Right lobe of liver (tissue), 6 donors: Measurements from ENCODE around the gene MCM7. TPM values are rescaled to one million over a fixed set of nuclear protein-coding genes. Genes with fewer than 3 reads are reported as not detected.

Experiments
- ATAC-seq, 4 donors: fragments of 200-7000 bp; cut with Tn5 transposase; one replicate each; pipeline ENCODE4 v1.9.1; 2020; ENCODE audit warnings: mild to moderate bottlenecking in 4 of 4, moderate library complexity in 4 of 4
- DNase-seq, 3 donors: peaks; one replicate each; pipeline ENCODE4 v3.0.0-alpha.2; 2020
- H3K27ac ChIP-seq, 3 donors: fragments of 200-600 bp; one replicate each; pipeline ENCODE4 v1.8.0; 2022
- H3K27me3 ChIP-seq, 2 donors: fragments of 200-600 bp; one replicate each; pipeline ENCODE4 v1.8.0; 2022
- H3K36me3 ChIP-seq, 4 donors: fragments of 200-600 bp; sonication (generic) in 1 of 4; one replicate each; pipeline versions ENCODE4 v1.5.1 to v1.8.0; 2017 to 2022; ENCODE audit warnings: control low read depth in 1 of 4
- H3K4me1 ChIP-seq, 4 donors: fragments of 200-600 bp; sonication (generic) in 1 of 4; one replicate each; pipeline versions ENCODE4 v1.5.1 to v1.8.0; 2017 to 2022; ENCODE audit warnings: control low read depth in 1 of 4
- H3K4me3 ChIP-seq, 3 donors: fragments of 200-600 bp; one replicate each; pipeline ENCODE4 v1.8.0; 2022
- H3K9me3 ChIP-seq, 4 donors: fragments of 200-600 bp; sonication (generic) in 1 of 4; one replicate each; pipeline versions ENCODE4 v1.5.1 to v1.8.0; 2017 to 2022; ENCODE audit warnings: control low read depth in 1 of 4
- CTCF ChIP-seq, 4 donors: fragments of 200-600 bp in 3 of 4; fragments of 450-650 bp in 1 of 4; IDR thresholded peaks; one replicate each; pipeline versions ENCODE4 v1.5.1 to v1.8.0; 2016 to 2022; ENCODE audit warnings: antibody characterized with exemption in 4 of 4, mild to moderate bottlenecking in 2 of 4
- POLR2A ChIP-seq: fragments of 450-650 bp; IDR thresholded peaks from one replicate; pipeline ENCODE4 v1.6.1; 2017; ENCODE audit warnings: antibody characterized with exemption, mild to moderate bottlenecking
- WGBS: methylation state at CpG from one replicate; pipeline ENCODE4 v1.1.6; 2018; ENCODE audit warnings: low coverage, low lambda C conversion rate; ENCODE audit not compliant: insufficient coverage; ENCODE audit errors: missing lambda C conversion rate; 5-methylcytosine and 5-hydroxymethylcytosine counted together
- intact Hi-C, 2 donors: fragments of 100-400 bp; cut with DNase I; formaldehyde crosslinking; loops; one replicate each; pipeline versions ENCODE4 v1.11.2 to v1.14.1; 2022
- total RNA-seq, 6 experiments: library from RNA; depleted of rRNA in 2 of 6; stranded (reverse); fragments of >200 nt in 2 of 6; fragmentation: NEBNext Ultra II Directional in 3 of 6; extraction: Animal tissue kit (Norgen Biotek cat#: 25700) in 3 of 6; gene quantifications; one replicate each; pipeline versions ENCODE4 v1.1.0 to v1.2.4, GENCODE V29; 2016 to 2023
- donor health status: DM: no; HTN: yes; CAD: no.
- donor health status: DM: no; HTN: no; CAD: no.
- donor health status: DM: no; HTN: no; CAD: no.
- donor health status: DM: no; HTN: yes; CAD: no.
- donor health status: DM: no; HTN: yes; CAD: no.

The MCM7 gene
- total RNA-seq, 6 experiments from 2014 or later = 12.6 to 25.9 (median 20.8) TPM

DNA sequence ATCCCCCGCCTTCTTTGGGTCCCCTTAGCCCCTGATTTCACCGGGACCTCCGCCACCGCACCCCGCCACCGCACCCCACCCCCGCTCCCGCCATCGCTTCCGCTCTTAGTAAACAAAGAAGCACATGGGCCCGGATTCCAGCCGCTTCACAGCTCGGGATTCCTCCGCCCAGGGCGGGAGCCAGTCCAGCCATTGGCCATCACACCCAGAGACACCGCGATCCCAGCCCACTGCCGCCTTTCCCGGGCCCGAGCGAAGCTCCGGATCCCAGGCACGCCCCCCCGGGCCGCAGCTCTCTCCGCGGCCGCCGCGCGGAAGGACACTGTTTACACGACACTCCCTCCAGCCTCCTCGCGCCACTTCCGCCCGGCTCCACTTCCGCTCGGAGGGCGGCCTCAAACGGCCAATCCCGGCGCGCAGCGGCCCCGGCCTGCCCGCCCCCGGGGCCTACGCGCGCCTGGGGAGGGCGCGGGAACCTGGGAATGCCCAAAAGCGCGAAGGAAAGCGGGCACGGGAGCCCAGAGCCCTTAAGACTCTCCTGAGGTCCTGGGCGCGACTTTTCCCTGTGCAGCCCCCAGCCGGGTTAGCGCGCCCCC is 679 bp downstream of the MCM7 start:
- DNase-seq (peak; percentile 95), ATAC-seq (peak; percentile 82 to 92 (median 88))
- Histone ChIP-seq H3K4me1 (peaks cover 0 to 6% (median 0%) of the 10 kb centered on the region in 4 donors), H3K9me3 (no peaks in the 10 kb centered on the region), H3K27me3 (no peaks in the 10 kb centered on the region), H3K4me3 (peak overlapping the region; percentile 80 to 93 (median 84)), H3K36me3 (peaks cover 8 to 41% (median 30%) of the 10 kb centered on the region in 4 donors), H3K27ac (peak overlapping the region; percentile 67 to 90 (median 83))
- intact Hi-C loops = no loop called here
- WGBS = 0% methylated on average over 31 of the region's 61 CpGs
- TF ChIP-seq CTCF (IDR thresholded peaks at IDR 0.05) (no peak), POLR2A (no peak)

- Histone ChIP-seq H3K4me1 (peaks cover 0 to 6% (median 0%) of the 10 kb centered on the region in 4 donors), H3K27me3 (no peaks in the 10 kb centered on the region), H3K27ac (no peak overlapping the region), H3K9me3 (no peaks in the 10 kb centered on the region), H3K36me3 (peaks cover 8 to 52% (median 37%) of the 10 kb centered on the region in 4 donors), H3K4me3 (peak overlapping the region in 1 of 3 donors; percentile 84)
- TF ChIP-seq CTCF (IDR thresholded peaks at IDR 0.05) = no peak
- DNase-seq (no peak), ATAC-seq (no peak)
- intact Hi-C loops = no loop called here
- WGBS = 74% methylated on average over 9 of the region's 12 CpGs
These were observed 1.7 kb downstream of the MCM7 start for GRCh38 chr7:100099452-100099851.

DNA sequence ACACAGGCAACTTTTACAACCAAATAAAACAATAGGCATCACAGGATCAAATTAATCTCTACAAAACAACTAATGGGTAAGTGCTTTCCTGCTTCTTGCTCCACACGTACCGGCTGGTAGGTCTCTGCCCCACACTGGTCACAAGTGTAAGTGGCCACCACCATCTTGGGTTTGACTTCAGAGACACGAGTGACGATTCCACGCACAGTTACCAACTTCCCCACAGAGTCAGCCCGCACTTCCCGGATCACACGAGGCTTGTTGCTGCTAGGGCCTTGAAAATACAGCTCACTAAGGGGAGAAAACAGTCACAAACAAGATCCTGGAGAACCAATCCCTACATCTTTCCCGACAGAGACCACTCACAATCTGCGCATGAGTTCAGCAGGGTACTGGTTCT is 2.3 kb downstream of the MCM7 start:
- Histone ChIP-seq H3K27me3 (no peaks in the 10 kb centered on the region), H3K4me1 (peaks cover 0 to 6% (median 0%) of the 10 kb centered on the region in 4 donors), H3K4me3 (no peak overlapping the region), H3K36me3 (peaks cover 8 to 58% (median 41%) of the 10 kb centered on the region in 4 donors), H3K9me3 (no peaks in the 10 kb centered on the region), H3K27ac (no peak overlapping the region)
- ATAC-seq = no peak
- TF ChIP-seq CTCF (IDR thresholded peaks at IDR 0.05) (no peak), POLR2A (no peak)
- intact Hi-C loops = no loop called here
- 87% methylated on average over 7 of the region's 10 CpGs for WGBS
- DNase-seq = no peak

GRCh38 chr7:100095704-100096103 is 5.5 kb downstream of the MCM7 start:
- DNase-seq = peak in 1 of 3 donors; percentile 30
- WGBS = 89% methylated on average over 7 of the region's 17 CpGs
- no peak for ATAC-seq
- TF ChIP-seq POLR2A (no peak), CTCF (IDR thresholded peaks at IDR 0.05) (no peak)
- H3K27ac ChIP-seq = no peak overlapping the region
- peaks cover 0 to 6% (median 0%) of the 10 kb centered on the region in 4 donors for H3K4me1 ChIP-seq
- H3K9me3 ChIP-seq = no peaks in the 10 kb centered on the region
- H3K4me3 ChIP-seq = no peak overlapping the region
- H3K27me3 ChIP-seq = no peaks in the 10 kb centered on the region
- peaks cover 8 to 90% (median 53%) of the 10 kb centered on the region in 4 donors for H3K36me3 ChIP-seq
- intact Hi-C loops = no loop called here
